HG03354 (cell line): Measurements from ENCODE around the gene DIDO1.
A peak's percentile ranks its signal among the peaks of the same experiment; 100 is the strongest.
"Not testable (repeated sequence)": the region's sequence is repeated elsewhere in the genome, so short reads cannot be mapped to it uniquely, and the experiment has no call there.

Experiments
- ATAC-seq: cut with Tn5 transposase; IDR thresholded peaks from one replicate; pipeline ENCODE4 v1.9.1; 2021; ENCODE audit warnings: mild to moderate bottlenecking; ENCODE audit not compliant: unreplicated experiment, poor library complexity, severe bottlenecking

The DIDO1 gene

DNA sequence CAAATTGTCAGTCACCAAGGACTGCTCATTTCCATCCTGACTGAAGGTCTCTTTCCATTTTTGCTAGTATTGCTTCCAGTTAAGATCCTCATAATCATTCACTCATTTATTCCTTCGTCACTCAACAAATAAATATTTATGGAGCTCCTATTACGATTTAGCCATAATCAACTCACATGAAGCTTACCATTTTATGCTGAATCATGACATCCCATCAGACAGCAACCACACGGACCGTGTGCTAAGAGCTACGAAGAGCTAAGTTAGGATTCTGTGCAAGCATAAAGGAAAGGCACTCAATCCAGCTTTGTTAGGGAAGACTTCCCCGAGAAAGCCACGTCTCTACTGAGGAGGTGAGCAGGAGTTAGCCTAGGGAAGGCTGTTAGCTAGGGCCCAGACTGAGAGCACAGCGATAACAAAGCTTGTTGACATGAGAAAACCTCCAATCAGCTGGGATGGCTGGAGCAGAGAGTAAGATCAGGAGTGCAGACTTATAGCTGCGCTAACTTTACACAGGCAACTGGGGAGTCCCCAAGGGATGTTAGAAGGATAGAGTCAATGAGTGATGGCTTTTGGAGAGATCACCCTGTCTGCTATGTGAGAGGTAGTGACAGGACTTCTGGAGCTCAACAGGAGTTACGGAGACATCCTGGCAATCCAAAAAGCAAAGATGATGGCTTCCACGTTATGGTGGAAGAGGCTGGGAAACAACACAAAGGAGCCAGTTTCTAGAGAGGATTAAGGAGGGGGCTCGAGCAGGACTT is 9.1 kb upstream of the DIDO1 start:
- no peak for ATAC-seq

DNA sequence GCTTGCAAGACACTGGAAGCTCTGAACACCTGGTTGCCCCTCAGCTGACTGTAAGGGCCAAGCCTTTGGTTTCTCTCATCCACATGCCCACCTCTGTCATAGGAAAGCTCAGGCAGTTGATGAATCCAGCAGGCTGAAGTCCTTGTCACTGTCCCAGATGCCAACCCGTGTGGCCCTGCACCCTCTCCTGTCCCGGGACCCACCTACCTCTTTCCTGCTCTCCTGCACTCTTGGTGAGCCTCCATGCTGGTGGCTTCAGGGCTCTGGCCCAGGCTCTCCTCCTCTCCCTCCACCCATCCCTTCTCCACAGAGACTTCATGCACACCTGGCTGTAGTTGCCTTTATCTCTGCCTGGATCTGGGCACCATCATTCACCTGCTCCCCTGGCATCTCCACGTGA is 7.7 kb upstream of the DIDO1 start:
- ATAC-seq, result no peak

DNA sequence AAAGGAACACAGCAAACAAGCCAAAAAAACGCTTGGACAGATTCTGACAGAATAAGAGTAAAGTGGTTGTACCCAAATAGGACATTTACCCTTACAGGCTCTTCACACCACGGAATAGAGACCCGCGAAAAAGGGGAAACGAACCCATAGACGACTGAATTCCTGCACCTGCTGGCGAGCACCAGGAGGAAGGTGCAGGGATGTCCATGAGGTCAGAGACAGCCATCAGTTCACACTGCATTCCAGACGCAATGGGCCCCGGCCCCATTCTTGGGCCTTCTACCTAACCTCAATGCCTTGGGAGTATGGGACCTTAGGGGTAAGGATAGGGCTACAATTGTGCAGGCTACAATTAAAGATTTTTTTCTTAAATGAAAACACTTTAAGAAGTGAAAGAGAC is 5.2 kb upstream of the DIDO1 start:
- ATAC-seq, result no peak

GRCh38 chr20:62929051-62929538 is 2.8 kb upstream of the DIDO1 start:
- peak; percentile 34 for ATAC-seq

DNA sequence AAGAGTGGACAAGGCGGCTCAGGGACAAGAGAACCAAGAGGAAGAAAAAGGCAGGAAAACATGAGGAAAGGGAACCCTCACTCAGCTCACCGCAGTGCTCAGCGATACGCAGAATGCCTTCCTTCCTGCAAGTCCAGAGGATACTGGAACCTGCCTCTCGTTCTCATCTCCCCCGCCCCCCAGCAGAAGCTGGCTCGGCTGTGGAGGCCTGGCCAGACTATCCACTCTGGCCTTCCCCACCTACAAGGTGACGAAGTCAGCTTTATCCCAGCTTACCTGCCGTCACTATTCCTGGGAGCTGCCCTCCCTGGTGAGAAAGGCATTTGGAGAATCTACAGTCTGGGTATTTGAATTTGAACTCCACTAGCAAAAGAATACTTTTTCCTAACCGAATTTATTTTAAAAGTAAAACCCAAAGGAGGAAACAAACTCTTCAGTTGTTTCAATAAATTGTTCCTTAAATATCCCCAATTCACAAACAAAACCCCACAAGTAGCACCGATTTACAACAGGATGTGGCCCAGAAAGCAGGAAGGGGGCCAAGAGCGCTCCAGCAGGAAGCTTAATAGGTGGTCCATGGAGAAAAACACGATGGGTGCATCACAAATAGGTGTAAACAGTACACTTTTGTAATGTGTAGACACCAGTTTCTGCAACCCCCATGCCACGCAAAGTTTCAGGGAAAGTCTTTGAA is 2.1 kb upstream of the DIDO1 start:
- ATAC-seq, result no peak

DNA sequence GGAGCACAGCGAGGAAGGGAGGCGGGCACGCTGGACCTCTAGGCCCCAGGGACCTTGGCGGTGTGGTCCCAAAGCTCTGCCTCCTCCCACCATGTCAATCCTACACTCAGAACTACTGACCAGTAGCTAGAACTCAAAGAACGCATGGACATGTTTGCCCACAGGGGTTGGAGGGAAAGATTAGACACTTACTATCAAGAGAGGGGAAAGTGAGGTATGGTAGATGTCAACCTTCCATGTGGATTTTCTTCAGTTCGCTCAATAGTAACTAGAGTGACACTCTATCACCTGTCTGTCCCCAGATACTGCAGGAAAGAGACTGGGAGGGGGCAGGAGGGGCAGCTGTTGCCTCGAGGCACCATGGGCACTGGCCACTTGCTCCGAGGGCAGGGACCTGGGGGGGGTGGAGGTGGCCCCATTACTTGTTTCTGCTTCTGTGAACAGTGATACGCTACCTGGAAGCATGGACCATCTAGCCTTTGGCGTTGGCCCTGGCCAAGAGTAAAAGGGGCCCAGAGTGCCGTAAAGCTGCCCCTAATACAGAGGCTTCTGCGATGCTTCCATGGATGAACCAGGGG is 912 bp upstream of the DIDO1 start:
- ATAC-seq, result no peak

GRCh38 chr20:62925420-62926228 is 681 bp downstream of the DIDO1 start:
- peak; percentile 29 for ATAC-seq

DNA sequence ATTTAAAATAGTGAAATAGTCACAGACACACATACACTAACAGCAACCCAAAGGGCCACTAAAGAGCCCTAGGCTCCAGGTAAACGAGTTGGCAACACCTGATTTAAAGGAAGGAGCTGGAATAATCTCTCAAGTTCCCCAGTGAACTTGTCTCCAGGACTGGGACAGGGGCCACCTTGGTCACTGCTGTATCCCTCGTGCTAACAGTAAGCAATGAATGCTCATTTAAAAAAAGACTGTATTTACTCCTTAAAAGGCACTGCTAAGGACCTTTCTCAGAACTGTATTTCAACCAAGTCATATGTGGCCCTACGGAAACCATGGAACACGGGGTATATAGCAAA is 1.3 kb downstream of the DIDO1 start:
- no peak for ATAC-seq

GRCh38 chr20:62924442-62925075 is 1.7 kb downstream of the DIDO1 start:
- ATAC-seq, result no peak

DNA sequence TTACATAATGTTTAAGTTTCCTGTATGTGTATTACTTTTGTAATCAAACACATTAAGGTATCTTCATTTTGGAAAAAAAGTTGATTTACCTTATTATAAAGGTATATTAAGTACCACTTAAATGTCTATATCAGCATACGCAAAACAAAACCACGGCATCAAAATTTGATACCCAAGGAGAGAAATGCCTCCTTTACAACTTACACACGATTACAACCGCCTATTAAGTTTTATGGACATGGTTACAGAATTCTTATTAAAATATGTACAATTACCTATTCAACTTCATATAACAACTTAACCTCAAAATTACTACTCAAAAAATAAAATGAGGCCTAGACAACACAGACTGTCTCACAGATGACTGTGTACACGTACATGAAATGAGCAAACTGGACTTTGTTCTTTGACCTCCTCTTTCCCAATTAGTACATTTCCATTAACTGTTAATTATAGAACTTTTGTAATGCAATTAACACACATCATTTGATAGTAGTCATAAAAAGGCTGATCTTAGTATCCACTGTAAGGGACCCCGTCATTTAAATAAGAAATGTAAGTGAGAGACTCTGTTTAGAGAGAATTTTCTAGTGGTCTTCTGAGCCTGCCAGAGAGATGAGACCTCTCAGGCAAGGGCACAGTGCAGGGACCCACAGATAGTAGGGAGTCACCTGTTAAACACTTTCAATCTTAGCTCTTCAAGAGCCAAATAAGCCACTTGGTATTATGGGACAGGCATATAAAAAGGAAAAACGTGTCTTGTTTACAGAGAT is 2.5 kb downstream of the DIDO1 start:
- no peak for ATAC-seq

DNA sequence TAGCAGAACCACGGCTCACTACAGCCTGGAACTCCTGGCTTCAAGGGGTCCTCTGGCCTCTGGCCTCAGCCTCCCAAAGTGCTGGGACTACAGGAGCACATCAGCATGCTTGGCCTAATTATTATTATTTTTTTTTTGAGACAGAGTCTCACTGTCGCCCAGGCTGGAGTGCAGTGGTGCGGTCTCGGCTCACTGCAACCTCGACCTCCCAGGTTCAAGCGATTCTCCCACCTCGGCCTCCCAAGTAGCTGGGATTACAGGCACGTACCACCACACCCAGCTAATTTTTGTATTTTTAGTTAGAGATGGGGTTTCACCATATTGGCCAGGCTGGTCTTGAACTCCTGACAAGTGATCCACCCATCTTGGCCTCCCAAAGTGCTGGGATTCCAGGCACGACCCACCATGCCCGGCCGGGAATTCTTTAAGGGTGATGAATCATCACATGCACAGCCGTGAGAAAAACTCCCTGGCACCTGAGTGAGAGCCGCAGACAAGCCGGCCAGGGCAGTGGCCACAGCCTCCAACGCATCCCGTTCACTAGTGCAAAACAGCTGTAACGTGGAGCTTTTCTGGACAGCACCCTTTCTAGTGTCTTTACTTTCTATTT is 3.1 kb downstream of the DIDO1 start:
- ATAC-seq, result not testable (repeated sequence)

GRCh38 chr20:62922451-62922921 is 3.8 kb downstream of the DIDO1 start:
- ATAC-seq, result no peak

GRCh38 chr20:62921119-62921687 is 5.1 kb downstream of the DIDO1 start:
- ATAC-seq, result peak; percentile 41

DNA sequence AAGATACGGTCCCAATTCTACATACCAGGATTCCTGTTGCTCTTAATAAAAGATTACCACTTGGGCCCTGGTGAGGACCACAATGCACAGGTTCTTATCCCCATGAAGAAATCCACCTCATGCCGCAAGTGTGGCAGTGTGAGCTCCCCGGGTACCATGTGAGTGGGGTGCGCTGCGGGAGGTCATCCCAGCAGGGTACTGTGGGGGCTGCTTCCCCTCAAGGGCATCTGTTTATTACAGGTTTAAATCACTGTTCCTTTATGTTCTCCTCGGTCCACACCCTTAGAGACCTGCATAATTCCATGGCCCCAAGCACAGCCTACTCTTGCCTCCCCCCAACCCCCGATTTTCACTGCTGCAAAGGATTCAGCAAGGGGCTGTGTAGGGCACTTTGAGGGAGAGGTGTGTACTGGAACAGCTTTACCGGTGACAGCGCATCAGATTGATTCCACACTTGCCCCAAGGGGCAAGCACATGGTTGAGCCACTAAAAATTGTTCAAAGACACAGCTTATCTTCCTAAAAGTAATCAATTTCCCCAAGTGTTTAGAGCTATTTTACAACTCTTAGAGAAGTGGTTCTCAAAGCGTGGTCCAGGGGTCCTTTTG is 6.2 kb downstream of the DIDO1 start:
- no peak for ATAC-seq

GRCh38 chr20:62918831-62919230 is 7.5 kb downstream of the DIDO1 start:
- no peak for ATAC-seq

DNA sequence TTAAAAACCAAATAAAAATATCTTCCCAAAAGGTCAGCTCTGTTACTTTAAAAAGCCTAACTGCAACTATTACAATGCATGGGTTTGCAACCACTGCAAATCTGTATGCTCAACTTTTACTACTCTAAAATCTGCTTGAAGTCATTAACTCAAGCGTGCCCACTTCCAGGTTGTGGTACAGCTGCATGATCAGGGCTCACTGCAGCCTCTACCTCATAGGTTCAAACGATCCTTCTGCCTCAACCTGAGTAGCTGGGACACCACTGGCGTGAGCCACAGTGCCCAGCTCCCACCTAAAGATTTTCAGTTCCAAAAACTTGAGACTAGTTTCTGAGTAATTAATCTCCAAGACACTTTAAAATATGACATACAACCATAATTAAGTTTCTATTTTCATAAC is 8.2 kb downstream of the DIDO1 start:
- ATAC-seq, result no peak

DNA sequence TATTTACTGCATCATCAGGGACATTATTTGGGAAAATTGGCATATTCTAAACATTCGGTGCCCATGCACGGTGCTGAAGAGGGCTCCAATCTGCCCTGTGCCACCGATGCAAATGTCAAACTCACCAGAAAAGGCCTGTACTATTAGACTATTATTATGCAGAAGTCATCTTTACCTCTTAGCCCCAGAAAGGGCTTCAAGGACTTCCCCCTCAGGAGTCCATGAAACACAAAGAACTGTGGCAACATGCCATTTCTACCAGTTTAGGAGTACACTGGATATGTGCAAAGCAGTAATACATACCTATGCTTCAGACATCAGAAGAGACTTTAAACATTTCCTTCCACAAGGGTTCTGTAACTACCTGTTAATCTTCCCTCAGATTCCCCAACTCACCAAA is 8.6 kb downstream of the DIDO1 start:
- no peak for ATAC-seq
